Neutrophil (primary cell): ENCODE data around the gene TMEFF2.

Experiments
- H3K27ac ChIP-seq: fragments of 200-600 bp; sonication (generic); 2 replicates; pipeline ENCODE4 v1.5.1; 2016; ENCODE audit warnings: mild to moderate bottlenecking, moderate library complexity
- H3K27me3 ChIP-seq: fragments of 200-600 bp; sonication (generic); 2 replicates; pipeline ENCODE4 v1.6.0; 2016; ENCODE audit warnings: mild to moderate bottlenecking
- H3K36me3 ChIP-seq: fragments of 200-600 bp; sonication (generic); 2 replicates; pipeline ENCODE4 v1.5.1; 2017
- H3K4me1 ChIP-seq, 2 experiments: fragments of 200-600 bp in 1 of 2; sonication (generic) in 1 of 2; 1 replicate in 1 of 2; 2 replicates in 1 of 2; pipeline versions ENCODE4 v1.5.1 to v1.6.1; 2013 to 2016; ENCODE audit warnings: low read depth in 1 of 2, low read length in 1 of 2, mild to moderate bottlenecking in 1 of 2, moderate library complexity in 1 of 2; ENCODE audit not compliant: control insufficient read depth in 1 of 2, insufficient read depth in 1 of 2
- H3K4me3 ChIP-seq, 2 experiments: fragments of 200-600 bp in 1 of 2; sonication (generic) in 1 of 2; 1 replicate in 1 of 2; 2 replicates in 1 of 2; pipeline ENCODE4 v1.5.1; 2013 to 2016; ENCODE audit warnings: low read depth in 1 of 2, low read length in 1 of 2, mild to moderate bottlenecking in 1 of 2, moderate library complexity in 1 of 2
- H3K9me3 ChIP-seq: fragments of 200-600 bp; sonication (generic); 2 replicates; pipeline ENCODE4 v1.5.1; 2016
- TF ChIP-seq, protein P1 (sequence below): fragments of 200-600 bp; sonication (generic); IDR thresholded peaks from 2 replicates; pipeline ENCODE4 v1.5.1; 2016; ENCODE audit warnings: antibody characterized with exemption

Gene TMEFF2

DNA sequence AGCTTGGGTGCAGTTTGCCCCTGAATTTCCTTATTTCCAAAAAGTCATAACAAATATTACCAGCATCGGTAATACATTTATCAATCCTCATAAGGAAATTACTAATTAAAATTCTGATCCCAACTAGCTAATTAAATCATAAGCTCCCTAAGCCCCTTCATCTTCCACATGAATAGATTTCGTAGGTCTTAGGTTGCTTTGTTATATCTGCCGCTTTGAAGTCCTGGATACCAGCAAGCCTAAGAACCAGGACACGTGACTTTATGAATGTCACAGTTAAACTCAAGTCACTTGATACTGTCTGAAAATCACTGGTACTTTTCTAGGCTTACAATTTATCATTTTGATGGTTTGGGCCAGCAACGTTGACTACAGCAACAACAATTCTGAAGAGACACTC lies 213.0 kb downstream of the TMEFF2 start:
- TF ChIP-seq, protein P1, sequence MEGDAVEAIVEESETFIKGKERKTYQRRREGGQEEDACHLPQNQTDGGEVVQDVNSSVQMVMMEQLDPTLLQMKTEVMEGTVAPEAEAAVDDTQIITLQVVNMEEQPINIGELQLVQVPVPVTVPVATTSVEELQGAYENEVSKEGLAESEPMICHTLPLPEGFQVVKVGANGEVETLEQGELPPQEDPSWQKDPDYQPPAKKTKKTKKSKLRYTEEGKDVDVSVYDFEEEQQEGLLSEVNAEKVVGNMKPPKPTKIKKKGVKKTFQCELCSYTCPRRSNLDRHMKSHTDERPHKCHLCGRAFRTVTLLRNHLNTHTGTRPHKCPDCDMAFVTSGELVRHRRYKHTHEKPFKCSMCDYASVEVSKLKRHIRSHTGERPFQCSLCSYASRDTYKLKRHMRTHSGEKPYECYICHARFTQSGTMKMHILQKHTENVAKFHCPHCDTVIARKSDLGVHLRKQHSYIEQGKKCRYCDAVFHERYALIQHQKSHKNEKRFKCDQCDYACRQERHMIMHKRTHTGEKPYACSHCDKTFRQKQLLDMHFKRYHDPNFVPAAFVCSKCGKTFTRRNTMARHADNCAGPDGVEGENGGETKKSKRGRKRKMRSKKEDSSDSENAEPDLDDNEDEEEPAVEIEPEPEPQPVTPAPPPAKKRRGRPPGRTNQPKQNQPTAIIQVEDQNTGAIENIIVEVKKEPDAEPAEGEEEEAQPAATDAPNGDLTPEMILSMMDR = no peak
- no peaks in the 10 kb centered on the region for H3K9me3 ChIP-seq
- H3K4me3 ChIP-seq = no peak overlapping the region
- H3K27me3 ChIP-seq = no peaks in the 10 kb centered on the region
- no peak overlapping the region for H3K27ac ChIP-seq
- H3K36me3 ChIP-seq = no peaks in the 10 kb centered on the region
- no peaks in the 10 kb centered on the region for H3K4me1 ChIP-seq

- Histone ChIP-seq H3K27me3 (no peaks in the 10 kb centered on the region), H3K9me3 (no peaks in the 10 kb centered on the region), H3K4me1 (no peaks in the 10 kb centered on the region), H3K27ac (no peak overlapping the region), H3K36me3 (no peaks in the 10 kb centered on the region), H3K4me3 (no peak overlapping the region)
- TF ChIP-seq, protein P1 = no peak
Observed at GRCh38 chr2:191980483-191980882, 214.2 kb downstream of the TMEFF2 start.

GRCh38 chr2:191979221-191979730 lies 215.5 kb downstream of the TMEFF2 start:
- no peak overlapping the region for H3K27ac ChIP-seq
- H3K9me3 ChIP-seq = no peaks in the 10 kb centered on the region
- no peaks in the 10 kb centered on the region for H3K36me3 ChIP-seq
- no peaks in the 10 kb centered on the region for H3K27me3 ChIP-seq
- TF ChIP-seq, protein P1 = no peak
- H3K4me3 ChIP-seq = no peak overlapping the region
- H3K4me1 ChIP-seq = no peaks in the 10 kb centered on the region

GRCh38 chr2:191977754-191978153 lies 217.0 kb downstream of the TMEFF2 start:
- TF ChIP-seq, protein P1 = no peak
- H3K27ac ChIP-seq = no peak overlapping the region
- no peaks in the 10 kb centered on the region for H3K27me3 ChIP-seq
- H3K9me3 ChIP-seq = no peaks in the 10 kb centered on the region
- H3K4me1 ChIP-seq = no peaks in the 10 kb centered on the region
- no peak overlapping the region for H3K4me3 ChIP-seq
- no peaks in the 10 kb centered on the region for H3K36me3 ChIP-seq

DNA sequence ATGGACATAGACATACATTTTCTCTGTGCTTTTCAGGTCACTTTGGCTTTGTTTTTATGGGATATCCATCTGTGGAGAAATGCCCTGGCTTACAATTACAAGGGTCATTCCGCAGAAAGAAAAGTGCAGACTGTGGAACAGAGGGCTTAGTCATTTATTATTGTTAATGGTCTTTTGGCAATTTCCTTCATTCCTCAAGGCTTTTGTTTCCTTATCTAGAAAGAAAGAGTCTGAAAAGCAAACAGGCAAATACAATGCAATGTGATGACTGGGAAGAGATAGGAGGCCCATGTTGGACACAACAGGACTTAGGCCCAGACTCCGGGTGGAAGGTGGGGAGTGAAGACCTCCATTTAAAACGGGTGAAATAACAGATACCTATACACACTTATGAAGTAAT lies 218.3 kb downstream of the TMEFF2 start:
- Histone ChIP-seq H3K4me1 (no peaks in the 10 kb centered on the region), H3K27me3 (no peaks in the 10 kb centered on the region), H3K36me3 (no peaks in the 10 kb centered on the region), H3K4me3 (no peak overlapping the region), H3K9me3 (no peaks in the 10 kb centered on the region), H3K27ac (no peak overlapping the region)
- TF ChIP-seq, protein P1 = no peak

DNA sequence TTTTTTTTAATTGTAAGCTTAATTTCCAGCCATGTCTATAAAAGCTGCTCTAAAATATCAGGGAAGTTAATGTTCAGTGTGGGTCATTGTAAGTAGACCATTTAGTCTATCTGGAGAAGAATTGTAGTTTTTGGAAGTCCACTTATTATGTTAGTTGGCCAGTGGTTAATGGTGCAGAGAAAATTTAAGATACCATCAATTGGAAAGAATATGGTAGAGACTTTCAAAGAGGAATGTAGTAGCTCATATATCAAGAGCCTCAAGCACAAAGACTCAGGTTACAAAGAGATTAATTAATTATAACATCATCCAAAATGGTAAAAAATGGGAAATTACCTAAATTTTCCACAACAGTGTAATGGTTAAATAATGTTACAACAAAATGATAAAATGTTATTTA lies 220.1 kb downstream of the TMEFF2 start:
- TF ChIP-seq, protein P1 = no peak
- Histone ChIP-seq H3K36me3 (no peaks in the 10 kb centered on the region), H3K27ac (no peak overlapping the region), H3K4me1 (no peaks in the 10 kb centered on the region), H3K27me3 (no peaks in the 10 kb centered on the region), H3K9me3 (no peaks in the 10 kb centered on the region), H3K4me3 (no peak overlapping the region)
